ENCODE results near the gene KCND2.

DNA sequence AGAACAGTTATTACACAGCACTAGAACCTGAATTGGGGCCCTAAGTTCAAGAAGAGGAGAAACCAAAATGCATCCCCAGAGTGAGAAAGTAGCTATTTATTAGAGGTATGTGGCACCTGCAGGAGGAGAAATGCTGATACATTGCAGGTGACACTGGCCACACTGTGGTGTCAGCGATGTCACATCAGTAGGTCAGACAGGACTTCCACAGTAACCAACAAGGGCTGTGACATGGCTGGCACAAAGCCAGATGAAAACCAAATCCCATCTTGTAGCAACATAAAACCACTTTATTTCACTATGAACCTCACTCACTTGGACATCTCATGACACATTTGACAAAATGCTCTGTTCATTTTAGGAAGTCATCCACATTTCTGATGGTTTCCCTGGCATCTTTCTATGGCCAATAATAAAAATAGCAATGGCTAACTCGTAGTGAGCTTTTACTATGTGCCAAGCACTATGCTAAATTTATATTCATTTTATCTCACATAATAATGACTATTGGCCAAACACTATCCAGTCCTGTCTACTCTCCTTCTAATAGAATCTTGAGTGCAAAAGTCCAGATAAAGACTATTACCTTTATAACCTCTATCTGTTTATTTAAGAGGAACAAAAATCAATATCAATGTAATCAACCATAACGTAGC is 430.7 kb downstream of the KCND2 start:
- TF ChIP-seq, protein P1, sequence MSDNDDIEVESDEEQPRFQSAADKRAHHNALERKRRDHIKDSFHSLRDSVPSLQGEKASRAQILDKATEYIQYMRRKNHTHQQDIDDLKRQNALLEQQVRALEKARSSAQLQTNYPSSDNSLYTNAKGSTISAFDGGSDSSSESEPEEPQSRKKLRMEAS (IDR thresholded peaks at IDR 0.05), result no peak
- TF ChIP-seq CEBPB (IDR thresholded peaks at IDR 0.05) (no peak), RAD21 (IDR thresholded peaks at IDR 0.05; ENCODE audit: low read depth) (no peak)
